HK-2 (cell line): Measurements from ENCODE around the gene KRT86.

ENCODE experiments used
- DNase-seq: peaks from one replicate; pipeline ENCODE4 v3.0.0-alpha.2; 2018; ENCODE audit not compliant: unreplicated experiment

KRT86 gene

DNA sequence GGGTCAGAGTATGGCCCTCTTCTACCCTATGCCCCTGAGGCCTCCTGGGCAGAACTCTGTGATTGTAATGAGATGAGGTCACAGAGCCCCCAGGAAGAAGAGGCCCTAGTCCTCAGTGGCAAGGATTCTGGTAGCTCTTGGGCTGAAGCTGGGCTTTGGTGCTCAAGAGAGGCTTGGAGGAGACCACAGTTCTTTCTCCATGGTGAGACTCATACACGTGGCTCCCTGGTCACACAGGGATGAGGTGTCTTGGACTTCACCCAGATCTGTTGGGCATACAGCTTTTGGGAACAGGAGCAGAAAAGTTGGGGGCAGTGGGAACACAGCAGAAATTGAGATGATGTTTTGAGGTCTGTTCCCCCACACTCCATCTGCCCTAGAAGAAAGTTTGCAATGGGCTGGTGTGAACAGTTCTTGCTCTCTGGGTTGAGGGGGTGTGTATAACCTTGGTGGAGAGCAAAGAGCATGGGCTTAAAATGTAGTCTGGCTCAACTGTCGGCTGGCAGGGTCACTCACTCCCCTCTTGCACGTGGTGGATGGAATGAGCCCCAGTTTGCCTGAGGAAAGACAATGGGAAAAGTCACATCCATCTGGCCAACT, at the start of gene KRT86:
KRT86 (plus strand) TSS at position 125 of the 600 bp plus-strand sequence. CDS start 27,272 bp downstream, outside the sequence.
- DNase-seq = no peak

DNA sequence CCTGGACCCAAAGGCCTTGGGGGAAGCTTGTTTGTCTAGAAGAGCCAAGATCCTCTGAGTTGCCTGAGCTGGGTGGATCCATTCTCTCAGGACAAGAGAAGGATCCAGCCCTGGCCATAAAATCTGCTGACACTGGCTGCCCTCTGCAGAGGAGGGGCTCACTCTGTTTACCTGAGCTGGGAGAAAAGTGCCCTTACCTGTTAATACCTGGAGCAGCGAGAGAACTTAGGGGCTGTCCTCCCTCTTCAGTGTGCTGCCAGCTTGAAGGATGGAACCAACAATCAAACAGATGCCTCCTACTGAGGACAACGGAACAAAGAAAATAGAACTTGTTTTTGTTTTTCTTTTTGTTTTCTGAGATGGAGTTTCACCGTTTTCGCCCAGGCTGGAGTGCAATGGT, 48.7 kb upstream of the KRT86 start:
- no peak for DNase-seq

DNA sequence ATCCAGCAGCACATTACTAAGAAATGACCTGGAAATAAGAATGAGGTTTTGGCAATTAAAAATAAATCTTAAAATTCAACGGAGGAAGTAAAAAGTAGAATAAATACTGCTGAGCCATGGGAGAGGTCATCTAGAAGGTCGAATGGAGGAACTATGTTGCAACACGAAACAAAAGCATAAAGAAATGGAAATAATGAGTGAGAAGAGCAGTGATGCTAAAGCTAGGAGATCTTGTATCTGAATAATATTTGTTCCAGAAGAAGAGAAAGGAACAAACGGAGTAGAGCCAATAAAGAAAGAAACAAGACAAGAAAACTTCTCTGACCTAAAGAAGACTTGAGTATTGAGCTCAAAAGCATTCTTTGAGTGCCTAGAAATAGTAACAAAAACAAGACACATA, 48.0 kb upstream of the KRT86 start:
- no peak for DNase-seq

DNA sequence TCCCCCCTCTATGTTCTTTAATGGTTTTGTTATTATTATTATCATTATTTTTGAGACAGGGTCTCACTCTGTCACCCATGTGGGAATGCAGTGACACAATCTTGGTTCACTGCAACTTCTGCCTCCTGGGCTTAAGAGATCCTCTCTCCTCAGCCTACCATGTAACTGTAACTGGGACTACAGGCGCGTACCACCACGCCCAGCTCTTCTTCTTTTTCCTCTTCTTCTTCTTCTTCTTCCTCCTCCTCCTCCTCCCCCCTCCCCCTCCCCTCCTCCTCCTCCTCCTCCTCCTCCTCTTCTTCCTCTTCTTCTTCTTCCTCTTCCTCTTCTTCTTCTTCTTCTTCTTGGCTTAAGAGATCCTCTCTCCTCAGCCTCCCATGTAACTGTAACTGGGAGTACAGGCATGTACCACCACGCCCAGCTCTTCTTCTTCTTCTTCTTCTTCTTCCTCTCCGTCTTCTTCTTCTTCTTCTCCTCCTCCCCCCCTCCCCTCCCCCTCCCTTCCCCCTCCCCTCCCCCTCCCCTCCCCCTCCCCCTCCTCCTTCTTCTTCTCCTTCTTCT, 46.8 kb upstream of the KRT86 start:
- DNase-seq = no peak

DNA sequence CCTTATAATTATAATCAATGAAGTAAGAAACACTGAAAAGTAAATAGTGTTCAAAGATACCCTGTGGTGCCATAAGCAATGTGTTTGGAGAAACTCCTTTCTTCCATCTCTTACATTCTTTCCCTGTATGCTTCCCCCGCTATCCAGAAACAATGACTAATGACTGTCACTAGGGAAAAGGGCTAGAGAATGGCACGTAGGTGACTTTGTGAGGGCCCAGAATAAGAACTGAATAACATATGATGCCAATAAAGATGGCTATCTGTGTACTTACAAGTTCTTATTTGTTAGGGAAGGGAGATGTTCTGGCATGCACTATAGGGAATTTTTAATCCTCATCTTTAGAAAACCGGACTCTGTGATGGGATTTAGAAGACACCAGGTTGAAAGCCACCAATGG, 46.1 kb upstream of the KRT86 start:
- DNase-seq = no peak

DNA sequence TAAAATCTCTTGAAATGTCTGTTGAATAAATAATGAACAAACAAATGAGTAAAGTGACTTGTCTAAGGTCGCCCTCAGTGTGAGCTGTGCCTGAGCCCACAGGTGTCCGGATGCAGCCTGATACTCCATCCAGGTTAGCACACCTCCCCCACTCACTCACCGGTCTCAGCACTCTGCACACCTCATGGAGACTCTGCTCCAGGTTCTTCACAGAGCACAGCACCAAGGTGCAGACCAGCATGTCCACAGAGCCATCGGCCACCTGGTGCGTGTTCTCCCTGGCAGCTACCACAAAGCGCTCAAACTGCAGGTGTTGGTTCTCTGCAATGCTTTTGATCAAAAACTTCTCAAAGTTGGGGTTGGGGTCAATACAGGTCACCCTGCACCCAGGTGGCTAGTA, 45.5 kb upstream of the KRT86 start:
- DNase-seq = no peak

DNA sequence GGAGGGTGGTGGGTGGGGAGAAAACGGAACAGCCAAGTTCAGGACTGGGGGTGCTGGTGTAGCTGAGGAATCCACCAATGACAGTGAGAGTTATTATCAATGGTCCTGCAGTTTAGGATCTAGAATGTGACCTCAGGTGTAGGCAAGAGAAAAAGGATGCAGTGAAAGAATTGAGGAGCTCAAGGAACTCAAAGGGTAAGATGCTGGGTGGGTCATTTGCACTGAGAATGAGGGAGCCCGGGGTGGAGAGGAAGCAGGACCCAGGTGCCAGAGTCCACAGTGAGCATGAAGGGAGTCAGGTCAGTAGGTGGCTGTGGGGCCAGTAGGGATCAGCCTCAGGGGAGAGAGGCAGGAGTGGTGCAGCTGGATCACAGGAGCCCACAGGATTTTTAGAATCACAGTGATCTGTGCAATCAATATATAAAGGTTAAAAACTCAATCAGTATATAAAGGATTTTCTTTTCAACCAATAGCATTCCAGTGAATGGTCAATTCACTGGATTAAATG, 44.6 kb upstream of the KRT86 start:
- no peak for DNase-seq

DNA sequence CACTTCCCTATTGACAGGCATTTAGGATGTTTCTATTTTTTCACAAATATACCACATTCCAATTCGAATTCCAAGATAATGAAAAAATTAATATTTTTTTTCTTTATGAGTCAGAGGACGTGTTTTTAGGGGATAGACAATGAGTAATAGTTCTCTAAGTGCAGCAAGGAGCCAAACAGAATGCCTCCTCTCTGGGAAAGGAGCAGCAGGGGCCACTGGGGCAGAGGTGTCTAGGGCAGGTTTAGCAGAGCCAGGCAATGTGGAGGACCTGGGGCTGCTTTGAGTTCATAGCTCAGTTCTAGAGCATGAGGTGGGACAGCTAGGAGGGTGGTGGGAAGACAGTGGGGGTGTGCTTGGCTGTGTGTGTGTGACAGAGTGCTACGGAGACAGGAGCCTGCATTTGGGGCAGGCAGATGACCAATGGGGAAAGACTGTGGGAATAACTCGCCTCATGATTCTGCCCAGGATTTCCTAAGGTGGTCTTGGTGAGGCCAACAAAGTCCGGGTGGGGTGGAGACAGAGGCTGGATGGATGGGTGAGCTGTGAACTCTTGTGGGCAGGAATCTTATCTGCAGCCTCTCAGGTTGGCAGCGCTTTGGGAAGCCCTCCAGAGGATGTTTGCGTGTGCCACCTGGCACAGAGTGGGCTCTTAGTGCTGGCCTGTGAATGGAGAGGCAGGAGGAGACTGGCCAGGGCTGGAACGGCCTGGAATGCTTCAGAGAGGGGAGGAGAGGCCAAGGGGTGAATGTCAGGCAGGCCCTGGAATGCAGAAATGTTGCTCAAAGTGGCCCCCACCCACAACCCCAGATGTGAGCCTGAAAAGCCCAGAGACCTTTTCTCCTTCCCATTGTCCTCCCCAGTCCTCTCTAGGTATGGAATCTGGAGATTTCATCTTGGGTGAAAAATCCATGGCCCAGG, 43.8 kb upstream of the KRT86 start:
- peak; percentile 55 for DNase-seq

DNA sequence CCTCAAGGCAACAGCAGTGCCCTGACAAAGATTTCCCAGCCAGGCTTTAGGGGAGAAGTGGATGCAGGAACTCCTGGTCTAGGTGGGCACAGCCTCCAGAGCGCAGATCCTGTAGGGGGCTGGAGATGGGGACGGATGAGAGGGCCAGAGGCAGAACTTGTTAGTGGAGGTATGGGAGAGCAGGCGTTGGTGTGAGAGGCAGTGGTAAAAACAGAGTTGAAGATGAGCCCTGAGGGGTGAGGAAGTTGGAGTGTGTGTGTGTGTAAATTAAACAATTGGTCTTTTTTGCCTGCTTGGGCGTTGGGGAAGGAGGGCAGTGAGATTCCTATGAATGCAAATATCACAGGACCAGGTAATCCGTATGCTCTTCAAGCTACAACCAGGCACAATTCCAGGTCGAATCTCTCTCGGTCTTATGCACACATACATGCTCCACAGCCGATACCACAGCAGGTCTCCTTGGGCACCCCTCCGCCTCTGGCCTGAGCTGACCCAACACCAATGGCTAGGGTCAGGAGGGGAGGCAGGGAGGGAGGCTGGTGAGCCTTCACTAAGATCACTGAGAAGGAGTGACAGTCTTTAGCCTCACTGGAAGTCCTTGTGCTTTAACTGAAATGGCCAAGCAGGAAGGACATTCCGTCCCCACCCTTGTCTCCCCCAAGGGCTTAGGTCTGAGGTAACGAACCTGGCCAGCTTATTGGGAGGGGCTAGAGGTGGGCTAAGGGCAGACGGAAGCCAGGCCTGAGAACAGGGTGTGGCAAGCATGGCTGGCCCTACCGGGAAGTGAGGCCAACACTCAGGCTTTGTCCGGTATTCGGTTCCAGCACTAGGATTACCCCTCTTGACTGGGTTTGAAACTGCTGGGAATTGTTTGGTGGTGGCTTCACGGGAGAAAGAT, 42.9 kb upstream of the KRT86 start:
- DNase-seq = no peak

DNA sequence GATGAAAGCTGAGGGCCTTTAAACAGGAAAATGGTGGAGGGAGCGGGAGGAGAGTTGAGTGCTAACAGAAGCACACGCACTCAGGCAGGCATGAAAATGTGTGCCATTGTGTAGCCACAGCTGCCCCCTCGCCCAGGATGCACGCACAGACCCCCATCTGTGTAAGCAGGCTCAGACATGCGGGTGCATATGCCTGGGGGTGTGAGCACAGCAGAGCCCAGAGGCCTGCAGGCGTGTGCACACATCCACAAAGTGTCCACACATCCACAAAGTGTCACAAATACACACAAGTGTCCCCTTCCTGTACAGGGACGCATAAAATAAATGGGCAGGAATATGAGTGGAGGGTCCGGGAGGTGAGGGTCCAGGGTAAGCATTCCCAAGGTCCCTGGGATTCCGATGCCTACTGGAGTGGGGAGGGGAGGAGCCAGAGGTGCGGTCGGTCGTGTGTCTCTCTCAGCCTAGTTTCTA, 42.2 kb upstream of the KRT86 start:
- DNase-seq = no peak

DNA sequence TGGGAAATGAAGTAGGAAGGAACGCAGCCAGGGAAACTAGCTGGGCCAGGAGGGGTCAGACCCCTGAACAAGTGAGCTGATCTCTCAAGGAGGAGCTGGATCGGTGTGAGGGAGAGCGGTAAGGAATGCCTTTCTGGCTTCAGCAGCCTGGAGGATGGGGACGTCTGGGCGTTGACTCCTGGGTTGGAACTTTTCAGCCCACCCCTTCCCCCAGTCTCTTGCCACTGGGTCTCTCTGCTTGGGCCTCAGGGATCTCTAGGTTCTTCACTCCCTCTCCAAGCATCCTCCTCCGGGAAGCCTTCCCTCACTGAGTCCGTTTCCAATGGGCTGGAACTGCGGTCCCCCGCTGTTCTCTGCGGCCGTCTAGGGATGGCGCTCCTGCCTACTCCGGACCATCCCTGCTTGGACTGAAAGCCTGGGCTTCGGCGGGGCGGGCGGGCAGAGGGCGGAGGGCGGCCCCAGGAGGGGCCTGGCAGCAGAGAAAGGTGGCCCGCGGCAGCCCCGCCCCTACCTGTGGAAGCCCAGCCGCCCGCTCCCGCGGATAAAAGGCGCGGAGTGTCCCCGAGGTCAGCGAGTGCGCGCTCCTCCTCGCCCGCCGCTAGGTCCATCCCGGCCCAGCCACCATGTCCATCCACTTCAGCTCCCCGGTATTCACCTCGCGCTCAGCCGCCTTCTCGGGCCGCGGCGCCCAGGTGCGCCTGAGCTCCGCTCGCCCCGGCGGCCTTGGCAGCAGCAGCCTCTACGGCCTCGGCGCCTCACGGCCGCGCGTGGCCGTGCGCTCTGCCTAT, 41.6 kb upstream of the KRT86 start, which contains the start of gene KRT7:
KRT7 (plus strand) TSS at position 570 of the 788 bp plus-strand sequence; CDS start at position 624, 54 bp downstream.
- no peak for DNase-seq

DNA sequence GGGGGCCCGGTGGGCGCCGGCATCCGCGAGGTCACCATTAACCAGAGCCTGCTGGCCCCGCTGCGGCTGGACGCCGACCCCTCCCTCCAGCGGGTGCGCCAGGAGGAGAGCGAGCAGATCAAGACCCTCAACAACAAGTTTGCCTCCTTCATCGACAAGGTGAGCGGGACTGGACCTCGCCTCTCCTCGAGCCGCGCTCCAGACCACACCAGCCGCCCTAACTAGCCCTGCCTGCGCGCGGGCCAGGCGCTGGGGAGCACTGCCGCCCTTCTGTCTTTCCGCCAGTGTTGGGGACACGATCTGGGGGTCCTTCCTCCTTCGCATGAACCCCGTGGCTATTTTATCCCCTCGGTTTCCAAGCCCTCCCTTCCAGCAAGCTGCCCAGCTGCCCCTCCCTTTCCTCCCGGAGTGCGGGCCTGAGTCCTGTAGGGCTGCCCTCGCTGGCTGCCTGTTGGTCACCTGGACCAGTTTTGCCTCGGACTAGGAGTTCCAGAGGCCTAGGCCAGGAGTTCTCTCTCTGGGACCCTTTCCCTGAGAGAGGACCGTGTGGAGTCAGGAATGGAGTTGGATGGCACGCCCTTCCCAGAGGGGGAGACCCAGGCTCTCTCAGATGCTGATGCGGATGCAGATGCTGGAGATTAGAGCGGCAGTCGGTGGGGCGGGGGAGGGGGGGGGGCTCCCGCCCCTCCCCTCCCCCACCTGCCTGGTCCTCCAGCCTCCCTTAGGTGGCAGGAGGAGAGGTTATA, 40.8 kb upstream of the KRT86 start:
- DNase-seq = no peak

DNA sequence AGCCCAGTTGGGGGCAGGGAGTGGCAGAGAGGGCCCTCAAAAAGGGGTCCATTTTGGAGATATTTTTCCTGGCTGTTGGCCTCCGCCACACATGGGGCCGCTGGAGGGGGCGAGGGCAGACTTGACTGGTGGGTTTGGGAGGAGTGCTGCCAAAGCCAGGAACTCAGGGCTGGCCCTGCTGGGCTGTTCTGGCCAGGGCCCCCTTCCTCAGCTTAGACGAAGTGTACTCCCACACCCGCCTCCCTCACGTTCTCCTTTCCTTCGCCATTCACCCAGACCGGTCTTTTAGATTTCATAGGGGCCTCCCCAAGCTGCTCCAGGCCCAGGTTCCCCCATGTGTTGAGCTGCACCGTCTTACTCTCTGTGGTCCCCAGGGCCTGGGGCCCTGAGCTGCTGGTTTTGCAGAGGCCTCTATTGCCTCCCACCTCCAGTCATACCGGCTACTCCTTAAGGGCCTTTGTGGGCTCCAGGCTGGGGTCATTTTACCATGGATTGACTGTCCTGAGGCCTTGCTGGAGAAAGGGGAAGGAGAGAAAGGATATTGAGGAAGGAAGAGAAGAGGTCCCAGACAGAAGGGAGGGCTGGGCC, 40.1 kb upstream of the KRT86 start:
- DNase-seq = no peak

DNA sequence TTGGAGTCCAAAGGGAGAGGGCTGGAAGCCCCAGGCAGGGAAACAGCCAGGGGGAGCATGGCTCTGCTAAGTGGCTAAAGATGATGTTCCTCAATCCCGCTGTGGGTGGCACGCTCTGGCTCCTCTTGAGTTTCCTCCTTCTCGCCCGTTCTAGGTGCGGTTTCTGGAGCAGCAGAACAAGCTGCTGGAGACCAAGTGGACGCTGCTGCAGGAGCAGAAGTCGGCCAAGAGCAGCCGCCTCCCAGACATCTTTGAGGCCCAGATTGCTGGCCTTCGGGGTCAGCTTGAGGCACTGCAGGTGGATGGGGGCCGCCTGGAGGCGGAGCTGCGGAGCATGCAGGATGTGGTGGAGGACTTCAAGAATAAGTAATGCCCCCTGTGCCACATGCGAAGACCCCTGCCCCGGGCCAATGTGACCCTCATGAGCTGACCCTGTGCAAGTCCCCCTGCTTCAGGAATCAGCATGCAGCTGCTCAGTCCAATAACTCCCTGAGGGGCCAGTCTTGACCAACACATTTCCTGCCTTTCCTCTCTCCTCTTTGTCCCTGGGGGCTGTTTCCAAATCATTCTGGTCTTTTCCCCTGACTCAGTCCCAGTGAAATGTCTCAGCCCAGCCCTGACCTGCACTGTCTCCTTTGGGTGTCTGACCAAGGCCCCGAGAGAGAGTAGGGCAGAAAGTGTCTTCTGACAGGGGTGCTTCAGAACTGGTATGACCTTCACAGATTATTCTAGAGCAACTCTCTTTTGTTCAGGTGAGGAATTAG, 39.3 kb upstream of the KRT86 start:
- DNase-seq = no peak

DNA sequence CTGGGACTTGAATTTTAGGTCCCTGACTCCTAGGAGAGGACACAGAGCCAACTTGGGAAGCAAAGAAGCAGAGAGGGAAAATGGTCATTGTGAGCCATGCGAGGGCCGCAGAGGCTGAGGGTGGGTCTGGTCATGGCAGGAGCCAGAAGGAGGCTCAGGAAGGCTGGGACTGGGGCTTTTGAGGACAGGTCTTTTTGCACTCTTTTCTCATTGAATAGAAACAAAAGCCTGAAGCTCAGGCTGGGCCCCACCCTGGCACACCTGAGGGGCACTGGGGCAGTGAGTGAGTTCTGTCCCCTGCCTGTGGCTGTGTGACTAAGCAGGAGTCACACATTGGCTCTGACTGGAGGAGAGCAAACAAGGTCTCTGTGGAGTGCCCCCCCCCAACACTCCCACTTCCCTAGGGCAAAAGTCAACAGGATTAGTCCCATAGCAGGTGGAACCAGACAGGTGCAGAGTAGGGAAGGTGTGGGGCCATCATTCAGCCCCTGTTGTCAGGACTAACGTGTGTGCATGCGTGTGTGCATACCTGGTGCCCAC, 38.6 kb upstream of the KRT86 start:
- DNase-seq = no peak

DNA sequence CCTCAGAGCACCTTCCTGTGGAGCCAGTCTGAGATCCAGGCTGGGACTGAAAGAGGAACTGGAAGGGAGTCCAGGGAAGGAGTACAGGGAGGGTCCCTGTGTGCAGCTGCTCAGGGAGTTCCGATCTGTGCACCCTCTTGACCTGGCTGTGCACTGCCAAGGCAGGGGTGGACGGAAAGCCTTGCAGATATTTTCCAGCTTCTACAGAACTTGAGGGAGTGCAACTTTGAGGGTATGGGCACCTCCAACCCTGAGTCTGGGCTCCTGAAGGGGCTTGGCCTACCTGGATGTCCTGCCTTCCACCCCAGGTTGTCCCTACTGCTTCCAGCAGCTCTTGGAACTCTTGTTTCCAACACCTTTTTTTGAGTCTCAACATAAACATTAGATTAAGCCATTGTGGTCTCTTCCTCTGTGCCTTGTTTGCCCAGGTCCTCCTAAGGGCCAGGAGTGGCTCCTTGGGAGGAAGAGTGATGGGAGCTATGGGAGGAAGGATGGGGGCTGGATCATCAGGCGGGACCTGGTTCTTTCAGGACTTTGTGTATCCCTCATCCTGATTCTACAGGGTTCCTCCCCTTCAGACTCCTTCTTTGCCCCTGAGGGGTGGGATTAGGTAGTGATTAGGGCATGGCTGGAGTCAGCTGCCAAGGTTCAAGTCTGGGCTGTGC, 37.9 kb upstream of the KRT86 start:
- no peak for DNase-seq

DNA sequence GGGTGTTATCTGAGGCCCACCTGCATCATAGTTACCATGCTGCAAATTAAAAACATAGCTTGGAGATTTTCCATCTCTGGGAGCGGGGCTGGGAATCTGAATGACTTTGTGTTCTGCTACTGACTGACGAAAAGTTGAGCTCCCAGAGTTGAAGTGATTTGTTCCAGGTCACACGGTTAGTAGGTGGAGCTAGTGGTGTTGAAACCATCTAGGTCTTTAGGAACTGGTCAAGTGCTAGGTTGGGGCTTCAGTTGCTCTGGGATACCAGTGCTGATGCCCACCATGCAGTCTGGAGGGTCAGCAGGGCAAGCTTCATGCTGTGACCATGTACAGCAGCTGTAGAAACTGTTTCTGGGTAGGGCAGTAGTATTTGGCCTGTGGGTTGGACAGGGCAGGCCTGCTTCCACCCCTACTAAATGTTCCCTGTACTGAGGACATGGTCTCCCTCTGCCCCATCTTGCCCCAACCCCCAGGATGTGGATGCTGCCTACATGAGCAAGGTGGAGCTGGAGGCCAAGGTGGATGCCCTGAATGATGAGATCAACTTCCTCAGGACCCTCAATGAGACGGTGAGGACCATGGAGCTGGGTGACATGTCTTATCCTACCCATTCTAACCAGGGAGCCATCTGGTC, 36.1 kb upstream of the KRT86 start:
- no peak for DNase-seq
